Stomach (tissue), 19 donors: ENCODE data around the gene PSD4. TPM values are rescaled to one million over a fixed set of nuclear protein-coding genes. Genes with fewer than 3 reads are reported as not detected.
A peak's percentile ranks its signal among the peaks of the same experiment; 100 is the strongest.

Source experiments
- DNase-seq, 2 donors: peaks; one replicate each; pipeline versions ENCODE4 v3.0.0 to v3.0.0-alpha.2; 2013 to 2019
- H3K27ac ChIP-seq, 5 donors: fragments of 200-600 bp in 4 of 5; sonication (generic) in 4 of 5; one replicate each; pipeline ENCODE4 v1.5.1; 2013 to 2019; ENCODE audit warnings: mild to moderate bottlenecking in 1 of 5, moderate library complexity in 1 of 5
- H3K27me3 ChIP-seq, 3 donors: fragments of 200-600 bp; sonication (generic); one replicate each; pipeline ENCODE4 v1.5.1; 2017 to 2019; ENCODE audit warnings: mixed run types in 1 of 3
- H3K36me3 ChIP-seq, 4 donors: fragments of 200-600 bp; sonication (generic); 1 replicate in 3 of 4; 2 replicates in 1 of 4; pipeline ENCODE4 v1.5.1; 2016 to 2019
- H3K4me1 ChIP-seq, 4 donors: fragments of 200-600 bp; sonication (generic); one replicate each; pipeline ENCODE4 v1.5.1; 2016 to 2019
- H3K4me3 ChIP-seq, 4 donors: fragments of 200-600 bp; sonication (generic) in 3 of 4; one replicate each; pipeline ENCODE4 v1.5.1; 2016 to 2019; ENCODE audit warnings: mild to moderate bottlenecking in 1 of 4
- H3K9me3 ChIP-seq, 4 donors: fragments of 200-600 bp; sonication (generic); one replicate each; pipeline ENCODE4 v1.5.1; 2016 to 2019
- EP300 ChIP-seq: sonication (generic); formaldehyde crosslinking; IDR thresholded peaks from one replicate; pipeline ENCODE4 v1.6.1; 2017; ENCODE audit warnings: antibody characterized with exemption
- POLR2A ChIP-seq, 4 donors: fragments of 450-650 bp; IDR thresholded peaks; one replicate each; pipeline ENCODE4 v1.6.1; 2016; ENCODE audit warnings: antibody characterized with exemption in 4 of 4, control low read depth in 2 of 4, mild to moderate bottlenecking in 1 of 4, moderate library complexity in 1 of 4
- POLR2AphosphoS5 ChIP-seq, 3 donors: sonication (generic); formaldehyde crosslinking; IDR thresholded peaks; one replicate each; pipeline ENCODE4 v1.6.1; 2016; ENCODE audit warnings: antibody characterized with exemption in 3 of 3
- WGBS, 5 donors: extraction: QIAGEN DNeasy Blood & Tissue Kit in 3 of 5; methylation state at CpG; one replicate each; pipeline versions ENCODE4 v1.1.5 to v1.1.7; 2013 to 2018; 5-methylcytosine and 5-hydroxymethylcytosine counted together
- intact Hi-C: fragments of 100-400 bp; cut with DNase I; formaldehyde crosslinking; loops from one replicate; pipeline ENCODE4 v1.15.1; 2023; ENCODE audit warnings: low total_unique reads
- long read RNA-seq, 10 donors: transcript quantifications; one replicate each; lab custom pipeline, GENCODE V29; 2026
- polyA plus RNA-seq, 3 donors: library from polyadenylated mRNA; stranded (reverse); fragments of 200-250 nt; gene quantifications; one replicate each; pipeline ENCODE4 v1.2.3, GENCODE V29; 2013
- total RNA-seq, 5 donors: library from RNA; depleted of rRNA; stranded (reverse); fragments of >200 nt; gene quantifications; one replicate each; pipeline versions ENCODE4 v1.1.0 to v1.2.3, GENCODE V29; 2014 to 2016
- TF ChIP-seq, protein P1 (sequence below), 7 experiments: fragments of 450-650 bp in 4 of 7; fragments of 200-600 bp in 3 of 7; sonication (generic) in 3 of 7; IDR thresholded peaks; one replicate each; pipeline ENCODE4 v1.5.1; 2016 to 2019; ENCODE audit warnings: antibody characterized with exemption in 7 of 7, control low read depth in 2 of 7, mild to moderate bottlenecking in 1 of 7
- donor health status: healthy with polysubstance abuse.
- donor health status: Bipolar disorder and iron deficiency.
- donor health status: healthy.

The PSD4 gene
- total RNA-seq = 100 to 1,000 TPM in 2 of 5 donors, 10 to 100 TPM in 3; 35.3 to 146 (median 73.5) TPM
- polyA plus RNA-seq = 10 to 100 TPM; 19.9 to 23.8 (median 19.9) TPM
- long read RNA-seq, donor 1 = 0 reads
- long read RNA-seq, donor 2, partial matches to known transcripts = 0 of 4 reads
- long read RNA-seq, donor 2, other reads (novel, unspliced or antisense) = 0 of 4 reads
- long read RNA-seq, donor 3, partial matches to known transcripts = 0 of 3 reads
- long read RNA-seq, donor 3, other reads (novel, unspliced or antisense) = 0 of 3 reads
- long read RNA-seq, donor 4 = 0 reads
- long read RNA-seq, donor 5, partial matches to known transcripts = 0 of 5 reads
- long read RNA-seq, donor 5, other reads (novel, unspliced or antisense) = 0 of 5 reads
- long read RNA-seq, donor 6 = 0 reads
- long read RNA-seq, donor 7, partial matches to known transcripts = 6 of 11 reads
- long read RNA-seq, donor 7, other reads (novel, unspliced or antisense) = 0 of 11 reads
- long read RNA-seq, donor 8, transcript PSD4-207 (2 exons, 2,424 nt) = major isoform, 5 of 6 reads
- long read RNA-seq, donor 8, partial matches to known transcripts = 0 of 6 reads
- long read RNA-seq, donor 8, other reads (novel, unspliced or antisense) = 0 of 6 reads
- long read RNA-seq, donor 9, partial matches to known transcripts = 0 of 1 reads
- long read RNA-seq, donor 9, other reads (novel, unspliced or antisense) = 0 of 1 reads
- long read RNA-seq, donor 10, partial matches to known transcripts = 0 of 2 reads
- long read RNA-seq, donor 10, other reads (novel, unspliced or antisense) = 0 of 2 reads

- intact Hi-C loops = no loop called here
- H3K4me1 ChIP-seq = peaks cover 4 to 39% (median 19%) of the 10 kb centered on the region in 4 donors
- 49 to 71% (median 66%) methylated on average over 13 to 14 of the region's 14 CpGs for WGBS, 5 donors
- H3K36me3 ChIP-seq = no peaks in the 10 kb centered on the region
- peak; percentile 59 to 89 for DNase-seq
- TF ChIP-seq POLR2A (IDR thresholded peaks at IDR 0.05) (no peak), POLR2AphosphoS5 (IDR thresholded peaks at IDR 0.05) (peak in 2 of 3 donors; percentile 17 to 39), EP300 (no peak)
- TF ChIP-seq, protein P1, sequence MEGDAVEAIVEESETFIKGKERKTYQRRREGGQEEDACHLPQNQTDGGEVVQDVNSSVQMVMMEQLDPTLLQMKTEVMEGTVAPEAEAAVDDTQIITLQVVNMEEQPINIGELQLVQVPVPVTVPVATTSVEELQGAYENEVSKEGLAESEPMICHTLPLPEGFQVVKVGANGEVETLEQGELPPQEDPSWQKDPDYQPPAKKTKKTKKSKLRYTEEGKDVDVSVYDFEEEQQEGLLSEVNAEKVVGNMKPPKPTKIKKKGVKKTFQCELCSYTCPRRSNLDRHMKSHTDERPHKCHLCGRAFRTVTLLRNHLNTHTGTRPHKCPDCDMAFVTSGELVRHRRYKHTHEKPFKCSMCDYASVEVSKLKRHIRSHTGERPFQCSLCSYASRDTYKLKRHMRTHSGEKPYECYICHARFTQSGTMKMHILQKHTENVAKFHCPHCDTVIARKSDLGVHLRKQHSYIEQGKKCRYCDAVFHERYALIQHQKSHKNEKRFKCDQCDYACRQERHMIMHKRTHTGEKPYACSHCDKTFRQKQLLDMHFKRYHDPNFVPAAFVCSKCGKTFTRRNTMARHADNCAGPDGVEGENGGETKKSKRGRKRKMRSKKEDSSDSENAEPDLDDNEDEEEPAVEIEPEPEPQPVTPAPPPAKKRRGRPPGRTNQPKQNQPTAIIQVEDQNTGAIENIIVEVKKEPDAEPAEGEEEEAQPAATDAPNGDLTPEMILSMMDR (IDR thresholded peaks at IDR 0.05) = no peak
- H3K27ac ChIP-seq = peak within 1 kb of the TSS; percentile 7 to 84 (median 53)
- H3K4me3 ChIP-seq = peak within 1 kb of the TSS; percentile 28 to 48 (median 42)
- no peaks in the 10 kb centered on the region for H3K27me3 ChIP-seq
- H3K9me3 ChIP-seq = no peaks in the 10 kb centered on the region
Measured at GRCh38 chr2:113173542-113174375, at the start of gene PSD4. Gene PSD4, plus strand, starts transcription at chr2:113173971. Its CDS starts 8,486 bp downstream, at chr2:113182457.

- peaks cover 0 to 3% (median 0%) of the 10 kb centered on the region in 4 donors for H3K36me3 ChIP-seq
- intact Hi-C loops = no loop called here
- no peaks in the 10 kb centered on the region for H3K9me3 ChIP-seq
- H3K4me1 ChIP-seq = peaks cover 0 to 30% (median 8%) of the 10 kb centered on the region in 4 donors
- no peaks in the 10 kb centered on the region for H3K27me3 ChIP-seq
- DNase-seq = peak in 1 of 2 donors; percentile 52
- H3K27ac ChIP-seq = peak overlapping the region; percentile 23 to 66 (median 49)
- 27 to 40% (median 33%) methylated on average over 12 of the region's 12 CpGs for WGBS, 5 donors
- TF ChIP-seq, protein P1 (IDR thresholded peaks at IDR 0.05) = no peak
- TF ChIP-seq POLR2AphosphoS5 (IDR thresholded peaks at IDR 0.05) = peak in 1 of 3 donors; percentile 13
- no peak overlapping the region for H3K4me3 ChIP-seq
Measured at GRCh38 chr2:113124181-113124961, 49.4 kb upstream of the PSD4 start.

GRCh38 chr2:113124984-113125855 lies 48.6 kb upstream of the PSD4 start:
- TF ChIP-seq EP300 (no peak), POLR2AphosphoS5 (IDR thresholded peaks at IDR 0.05) (no peak), POLR2A (IDR thresholded peaks at IDR 0.05) (no peak)
- TF ChIP-seq, protein P1 (IDR thresholded peaks at IDR 0.05) = no peak
- WGBS, 5 donors = 47 to 60% (median 55%) methylated on average over 6 of the region's 6 CpGs
- no peak for DNase-seq
- peak overlapping the region; percentile 23 to 66 (median 49) for H3K27ac ChIP-seq
- no peaks in the 10 kb centered on the region for H3K27me3 ChIP-seq
- peaks cover 0 to 30% (median 8%) of the 10 kb centered on the region in 4 donors for H3K4me1 ChIP-seq
- H3K4me3 ChIP-seq = no peak overlapping the region
- intact Hi-C loops = no loop called here
- peaks cover 0 to 12% (median 0%) of the 10 kb centered on the region in 4 donors for H3K36me3 ChIP-seq
- H3K9me3 ChIP-seq = no peaks in the 10 kb centered on the region
